ENCODE measurements around the gene IQGAP3.

Gene IQGAP3

GRCh38 chr1:156508955-156509234 lies 63.5 kb downstream of the IQGAP3 start:
- DNase-seq, result no peak

GRCh38 chr1:156508205-156508954 lies 64.0 kb downstream of the IQGAP3 start:
- no peak for DNase-seq

- DNase-seq, result no peak
These were observed 65.9 kb downstream of the IQGAP3 start for GRCh38 chr1:156506450-156506849.

GRCh38 chr1:156505679-156506298 lies 66.6 kb downstream of the IQGAP3 start:
- DNase-seq, result no peak

GRCh38 chr1:156504821-156505678 lies 67.3 kb downstream of the IQGAP3 start:
- DNase-seq, result peak; percentile 79 to 96 (median 92)

- DNase-seq, result peak in 1 of 4 experiments; percentile 48
These were observed 67.9 kb downstream of the IQGAP3 start for GRCh38 chr1:156504438-156504813.

- DNase-seq, result no peak
These were observed 68.5 kb downstream of the IQGAP3 start for GRCh38 chr1:156503698-156504437.

GRCh38 chr1:156502894-156503697 lies 69.3 kb downstream of the IQGAP3 start:
- no peak for DNase-seq

- DNase-seq, result no peak
These were observed 69.9 kb downstream of the IQGAP3 start for GRCh38 chr1:156502391-156502893.

- peak; percentile 87 to 95 (median 91) for DNase-seq
These were observed 71.4 kb downstream of the IQGAP3 start for GRCh38 chr1:156500793-156501506.

GRCh38 chr1:156500543-156500792 lies 71.9 kb downstream of the IQGAP3 start, which contains the start of gene MEF2D:
MEF2D (minus strand) TSS chr1:156500775; CDS start chr1:156483292, 17,483 bp downstream.
- DNase-seq, result no peak

- DNase-seq, result peak in 2 of 4 experiments; percentile 27 to 36
These were observed 72.4 kb downstream of the IQGAP3 start for GRCh38 chr1:156499842-156500542.

- DNase-seq, result no peak
These were observed 73.0 kb downstream of the IQGAP3 start for GRCh38 chr1:156499194-156499841.

GRCh38 chr1:156498432-156499193 lies 73.8 kb downstream of the IQGAP3 start:
- DNase-seq, result no peak

GRCh38 chr1:156497743-156498431 lies 74.5 kb downstream of the IQGAP3 start:
- DNase-seq, result no peak

- DNase-seq, result no peak
These were observed 75.2 kb downstream of the IQGAP3 start for GRCh38 chr1:156497078-156497742.

- no peak for DNase-seq
These were observed 76.1 kb downstream of the IQGAP3 start for GRCh38 chr1:156496211-156496761.
